IMR-90 (cell line): Measurements from ENCODE around the gene PSMA7. TPM values are rescaled to one million over a fixed set of nuclear protein-coding genes. Genes with fewer than 3 reads are reported as not detected.

Experiments
- ATAC-seq: fragments of 200-7000 bp; cut with Tn5 transposase; 2 replicates; pipeline ENCODE4 v1.9.1; 2020; ENCODE audit warnings: low read depth, mild to moderate bottlenecking, moderate library complexity
- BruUV-seq: library from RNA; stranded (reverse); fragments of 400-500 nt; replicated peaks from 2 replicates; lab custom pipeline; 2021; lab: Mats Ljungman, UMichigan
- CTCF ChIA-PET: fragments of 300-600 bp; formaldehyde crosslinking; extraction: SDS; loops from one replicate; lab custom pipeline; 2021; ENCODE audit warnings: antibody characterized with exemption; lab: Yijun Ruan, JAX
- POLR2A ChIA-PET: fragments of 300-600 bp; sonication (Branson Sonifier 250); formaldehyde crosslinking; loops from one replicate; lab custom pipeline; 2022; ENCODE audit warnings: antibody characterized with exemption; ENCODE audit not compliant: unreplicated experiment; lab: Charles Lee
- DNase-seq: peaks from one replicate; pipeline ENCODE4 v3.0.0; 2013
- H2AFZ ChIP-seq: replicated peaks from 2 replicates; pipeline ENCODE3; 2013; ENCODE audit warnings: low read length, mild to moderate bottlenecking; ENCODE audit not compliant: poor library complexity
- H2AK5ac ChIP-seq: 2 replicates; pipeline ENCODE4 v1.6.1; 2013; ENCODE audit warnings: low read depth, low read length, inconsistent platforms
- H2AK9ac ChIP-seq: replicated peaks from 2 replicates; pipeline ENCODE3; 2013; ENCODE audit warnings: mild to moderate bottlenecking, low read depth, low read length, moderate library complexity; ENCODE audit not compliant: poor library complexity
- H2BK120ac ChIP-seq: 2 replicates; pipeline ENCODE4 v1.6.1; 2013; ENCODE audit warnings: low read depth, low read length, inconsistent platforms
- H2BK15ac ChIP-seq: 3 replicates; pipeline ENCODE4 v1.6.1; 2013; ENCODE audit warnings: low read depth, low read length, inconsistent platforms
- H2BK20ac ChIP-seq: 2 replicates; pipeline ENCODE4 v1.6.1; 2013; ENCODE audit warnings: low read depth, mild to moderate bottlenecking, inconsistent platforms, low read length, moderate library complexity
- H2BK5ac ChIP-seq: 2 replicates; pipeline ENCODE4 v1.6.1; 2013; ENCODE audit warnings: mild to moderate bottlenecking, low read depth, low read length, inconsistent platforms; ENCODE audit not compliant: poor library complexity, severe bottlenecking
- H3K14ac ChIP-seq: replicated peaks from 2 replicates; pipeline ENCODE4 v1.6.1; 2013; ENCODE audit warnings: low read depth, low read length, inconsistent platforms
- H3K18ac ChIP-seq: 2 replicates; pipeline ENCODE4 v1.6.1; 2013; ENCODE audit warnings: low read depth, low read length, control low read depth
- H3K23ac ChIP-seq: 2 replicates; pipeline ENCODE4 v1.6.1; 2013; ENCODE audit warnings: low read depth, low read length, inconsistent platforms
- H3K27ac ChIP-seq: 2 replicates; pipeline ENCODE4 v1.5.1; 2013; ENCODE audit warnings: mild to moderate bottlenecking, control low read depth, low read length; ENCODE audit not compliant: insufficient read depth
- H3K27me3 ChIP-seq: 2 replicates; pipeline ENCODE4 v1.6.1; 2013; ENCODE audit warnings: low read length; ENCODE audit not compliant: control insufficient read depth, insufficient read depth
- H3K36me3 ChIP-seq: 2 replicates; pipeline ENCODE4 v1.6.1; 2013; ENCODE audit warnings: low read length, mixed read lengths; ENCODE audit not compliant: control insufficient read depth, insufficient read depth
- H3K4ac ChIP-seq: 2 replicates; pipeline ENCODE4 v1.6.1; 2013; ENCODE audit warnings: low read depth, low read length, inconsistent platforms
- H3K4me1 ChIP-seq: 2 replicates; pipeline ENCODE4 v1.6.1; 2013; ENCODE audit warnings: low read length, mixed read lengths; ENCODE audit not compliant: control insufficient read depth, insufficient read depth
- H3K4me2 ChIP-seq: 2 replicates; pipeline ENCODE4 v1.6.1; 2013; ENCODE audit warnings: low read depth, mild to moderate bottlenecking, control low read depth, low read length, moderate library complexity
- H3K4me3 ChIP-seq: 2 replicates; pipeline ENCODE4 v1.5.1; 2013; ENCODE audit warnings: low read depth, mild to moderate bottlenecking, control low read depth, low read length, moderate library complexity; ENCODE audit not compliant: insufficient read depth
- H3K56ac ChIP-seq: 2 replicates; pipeline ENCODE4 v1.6.1; 2013; ENCODE audit warnings: low read length, inconsistent platforms; ENCODE audit not compliant: insufficient read depth; ENCODE audit errors: extremely low read depth
- H3K79me1 ChIP-seq, 2 experiments: 2 replicates each; pipeline ENCODE4 v1.6.1; 2013; ENCODE audit warnings: low read length in 2 of 2, inconsistent platforms in 1 of 2, low read depth in 1 of 2
- H3K9ac ChIP-seq: 2 replicates; pipeline ENCODE4 v1.6.1; 2013; ENCODE audit warnings: low read depth, low read length, control low read depth
- H3K9me1 ChIP-seq: 2 replicates; pipeline ENCODE4 v1.6.1; 2013; ENCODE audit warnings: low read length, inconsistent platforms; ENCODE audit not compliant: insufficient read depth
- H3K9me3 ChIP-seq: 2 replicates; pipeline ENCODE4 v1.6.1; 2013; ENCODE audit warnings: low read length; ENCODE audit not compliant: control insufficient read depth, insufficient read depth
- H4K20me1 ChIP-seq: 2 replicates; pipeline ENCODE4 v1.6.1; 2013; ENCODE audit warnings: low read length, inconsistent platforms; ENCODE audit not compliant: insufficient read depth
- H4K5ac ChIP-seq: 2 replicates; pipeline ENCODE4 v1.6.1; 2013; ENCODE audit warnings: mild to moderate bottlenecking, low read depth, low read length, control low read depth
- H4K8ac ChIP-seq, 2 experiments: 2 replicates each; pipeline ENCODE4 v1.6.1; 2013; ENCODE audit warnings: low read depth in 2 of 2, low read length in 2 of 2, control low read depth in 1 of 2, inconsistent platforms in 1 of 2
- H4K91ac ChIP-seq: 2 replicates; pipeline ENCODE4 v1.6.1; 2013; ENCODE audit warnings: low read depth, low read length, inconsistent platforms; ENCODE audit not compliant: insufficient read depth
- CEBPB ChIP-seq: IDR thresholded peaks from 2 replicates; pipeline ENCODE4 v1.6.1; 2012; ENCODE audit warnings: low read depth, low read length, improper control_type of control experiment
- SMC3 ChIP-seq: fragments of 150-350 bp; IDR thresholded peaks from 2 replicates; pipeline ENCODE4 v1.6.1; 2016; ENCODE audit warnings: low read depth, mild to moderate bottlenecking, antibody characterized with exemption, low read length, moderate library complexity
- WGBS, 2 experiments: methylation state at CpG; one replicate each; pipeline versions ENCODE4 v1.1.5 to v1.1.7; 2013; ENCODE audit warnings: missing lambda C conversion rate in 2 of 2; ENCODE audit not compliant: insufficient read length in 1 of 2; ENCODE audit errors: extremely low coverage in 2 of 2; 5-methylcytosine and 5-hydroxymethylcytosine counted together
- dilution Hi-C: fragments of 300-500 bp; cut with HindIII; formaldehyde crosslinking; loops from one replicate; pipeline ENCODE4 v1.14.3; 2018; ENCODE audit warnings: low sequenced_read_pairs; ENCODE audit not compliant: unreplicated experiment
- in situ Hi-C: fragments of 300-500 bp; cut with MboI; formaldehyde crosslinking; loops from 3 replicates; pipeline ENCODE4 v1.14.3; 2019; ENCODE audit warnings: low sequenced_read_pairs, inconsistent platforms, mixed read lengths
- intact Hi-C: fragments of 100-400 bp; cut with micrococcal nuclease; formaldehyde crosslinking; loops from 2 replicates; pipeline ENCODE4 v1.10.0; 2022
- polyA plus RNA-seq, 3 experiments: library from polyadenylated mRNA; depleted of rRNA; stranded (reverse); fragments of >200 nt; gene quantifications; 2 replicates each; pipeline ENCODE4 v1.2.3, GENCODE V29; 2012; ENCODE audit warnings: low replicate concordance in 1 of 3
- total RNA-seq: library from RNA; depleted of rRNA; stranded (reverse); fragments of >200 nt; gene quantifications from 2 replicates; pipeline ENCODE4 v1.2.3, GENCODE V29; 2012

Gene PSMA7
- total and polyA plus RNA-seq, 2 of the 4 experiments (the other 2 are of a cell fraction) = 417 to 458 TPM

DNA sequence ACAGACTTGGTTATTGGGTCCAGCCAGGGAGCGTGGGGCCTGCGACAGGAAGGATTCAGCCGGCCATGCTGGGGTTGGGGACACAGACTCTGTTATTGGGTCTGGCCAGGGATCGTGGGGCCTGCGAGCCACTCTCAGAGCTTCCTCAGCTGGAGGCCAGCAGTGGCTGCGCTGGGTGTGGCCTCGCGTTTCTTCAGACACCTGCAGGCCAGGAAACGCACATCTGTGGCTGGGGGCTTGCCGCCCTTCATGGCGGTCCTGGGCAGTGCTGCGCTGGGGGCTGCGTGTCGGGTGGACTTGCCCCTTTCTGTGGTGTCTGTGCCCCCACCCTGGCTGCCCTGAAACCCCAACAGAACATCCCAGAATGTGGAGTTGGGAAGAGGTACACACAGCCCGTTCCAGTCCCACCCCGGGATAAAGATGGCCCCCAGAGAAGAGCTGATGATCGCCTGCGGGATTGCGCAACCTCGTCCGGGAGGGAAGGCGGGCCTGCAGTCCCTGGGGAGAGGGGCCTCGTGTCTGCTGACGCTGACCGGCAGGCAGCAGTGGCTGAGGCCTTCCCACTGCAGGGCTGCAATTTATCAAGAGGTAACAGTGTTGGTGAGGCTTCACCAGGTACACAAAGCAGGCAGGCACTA lies 22.7 kb upstream of the PSMA7 start:
- no peak overlapping the region for H3K18ac ChIP-seq
- ChIA-PET POLR2A (no interaction called here), CTCF (no interaction called here)
- in situ Hi-C loops = no loop called here
- 78% methylated on average over 9 of the region's 25 CpGs; no CpG with 5 or more reads in 1 of the 2 experiments for WGBS, 2 experiments
- H2BK5ac ChIP-seq = no peak overlapping the region
- no peak overlapping the region for H3K4me2 ChIP-seq
- no TSS peak for BruUV-seq
- dilution Hi-C loops = no loop called here
- no peak overlapping the region for H2AK5ac ChIP-seq
- peaks cover 2 to 17% of the 10 kb centered on the region in 2 experiments; a peak in 3 of 4 replicates for H3K79me1 ChIP-seq
- ATAC-seq (no peak), DNase-seq (no peak)
- H3K4ac ChIP-seq = no peak overlapping the region
- no peak overlapping the region for H2AK9ac ChIP-seq
- H3K27me3 ChIP-seq = no peaks in the 10 kb centered on the region
- no peak overlapping the region for H3K9ac ChIP-seq
- H2BK120ac ChIP-seq = no peak overlapping the region
- no peak overlapping the region for H4K5ac ChIP-seq
- peaks cover 10% of the 10 kb centered on the region; the same call in 1 of the 2 replicates for H3K9me1 ChIP-seq
- no peak overlapping the region for H2AFZ ChIP-seq
- peaks cover 3% of the 10 kb centered on the region for H3K4me1 ChIP-seq
- H2BK20ac ChIP-seq = no peak overlapping the region
- H3K9me3 ChIP-seq = no peaks in the 10 kb centered on the region
- no peak for TF ChIP-seq SMC3
- peak; percentile 92 for TF ChIP-seq CEBPB
- intact Hi-C loops = no loop called here
- H3K36me3 ChIP-seq = peaks cover 59% of the 10 kb centered on the region
- H2BK15ac ChIP-seq = no peak overlapping the region
- no peak overlapping the region for H4K91ac ChIP-seq
- no peaks in the 10 kb centered on the region; the same call in none of the 2 replicates for H4K20me1 ChIP-seq
- no peak overlapping the region for H3K56ac ChIP-seq
- no peak overlapping the region for H3K4me3 ChIP-seq
- H3K14ac ChIP-seq = no peak overlapping the region
- no peak overlapping the region for H4K8ac ChIP-seq
- no peak overlapping the region for H3K23ac ChIP-seq
- no peak overlapping the region for H3K27ac ChIP-seq
